Panc1 (cell line): ENCODE measurements around the gene SLC17A2. TPM values are rescaled to one million over a fixed set of nuclear protein-coding genes. Genes with fewer than 3 reads are reported as not detected.

ENCODE experiments used
- ATAC-seq: fragments of 200-7000 bp; cut with Tn5 transposase; 2 replicates; pipeline ENCODE4 v1.9.1; 2020; ENCODE audit warnings: mild to moderate bottlenecking, moderate library complexity
- BruUV-seq: library from RNA; stranded (reverse); fragments of 400-500 nt; replicated peaks from 2 replicates; lab custom pipeline; 2021; lab: Mats Ljungman, UMichigan
- CTCF ChIA-PET: fragments of 300-600 bp; sonication (Branson Sonifier 250); formaldehyde crosslinking; loops from one replicate; lab custom pipeline; 2022; ENCODE audit warnings: antibody characterized with exemption; lab: Charles Lee
- POLR2A ChIA-PET: fragments of 300-600 bp; sonication (Branson Sonifier 250); formaldehyde crosslinking; loops from one replicate; lab custom pipeline; 2022; ENCODE audit warnings: antibody characterized with exemption; lab: Charles Lee
- DNase-seq: peaks from one replicate; pipeline ENCODE4 v3.0.0-alpha.2; 2010; ENCODE audit warnings: low read depth, low spot score
- H3K27ac ChIP-seq: 2 replicates; pipeline ENCODE4 v1.5.1; 2011; ENCODE audit warnings: mild to moderate bottlenecking, low read length, inconsistent platforms
- H3K27me3 ChIP-seq: fragments of 200-500 bp; sonication (Bioruptor generic); 2 replicates; pipeline ENCODE4 v1.6.0; 2014; ENCODE audit warnings: low read length, inconsistent platforms; ENCODE audit not compliant: control insufficient read depth, insufficient read depth
- H3K36me3 ChIP-seq: fragments of 200-500 bp; sonication (Bioruptor generic); 2 replicates; pipeline ENCODE4 v1.5.1; 2014; ENCODE audit warnings: inconsistent platforms, mild to moderate bottlenecking, low read length, moderate library complexity; ENCODE audit not compliant: control insufficient read depth, insufficient read depth
- H3K4me1 ChIP-seq: 2 replicates; pipeline ENCODE4 v1.5.1; 2011; ENCODE audit warnings: inconsistent platforms, mild to moderate bottlenecking, low read length, moderate library complexity; ENCODE audit not compliant: control insufficient read depth, insufficient read depth
- H3K4me3 ChIP-seq, 2 experiments: 2 replicates each; pipeline ENCODE4 v1.5.1; 2011 to 2012; ENCODE audit warnings: low read depth in 2 of 2, low read length in 2 of 2, mild to moderate bottlenecking in 2 of 2, inconsistent platforms in 1 of 2, moderate library complexity in 1 of 2
- H3K9me3 ChIP-seq: fragments of 200-500 bp; sonication (Bioruptor generic); 2 replicates; pipeline ENCODE4 v1.5.1; 2014; ENCODE audit warnings: low read depth, mild to moderate bottlenecking, inconsistent platforms, low read length, moderate library complexity; ENCODE audit not compliant: control insufficient read depth, insufficient read depth
- CTCF ChIP-seq: fragments of 450-650 bp; IDR thresholded peaks from 2 replicates; pipeline ENCODE4 v1.5.1; 2017; ENCODE audit warnings: mild to moderate bottlenecking
- POLR2AphosphoS5 ChIP-seq: IDR thresholded peaks from 2 replicates; pipeline ENCODE4 v1.6.1; 2012; ENCODE audit warnings: mild to moderate bottlenecking, low read depth, low read length, moderate library complexity
- SIN3A ChIP-seq: IDR thresholded peaks from 2 replicates; pipeline ENCODE4 v1.6.1; 2012; ENCODE audit warnings: low read depth, mild to moderate bottlenecking, low read length, moderate library complexity, borderline replicate concordance; ENCODE audit not compliant: insufficient read depth
- TCF7L2 ChIP-seq: IDR thresholded peaks from 2 replicates; pipeline ENCODE4 v1.6.1; 2011; ENCODE audit warnings: mild to moderate bottlenecking, low read depth, low read length, inconsistent platforms
- in situ Hi-C: cut with HindIII; loops from 2 replicates; pipeline ENCODE4 v1.10.0; 2016; ENCODE audit warnings: low sequenced_read_pairs, low pct_unique_long_range_greater_than_20kb
- intact Hi-C: fragments of 100-400 bp; cut with micrococcal nuclease; formaldehyde crosslinking; loops from one replicate; pipeline ENCODE4 v1.10.0; 2022; ENCODE audit not compliant: unreplicated experiment
- total RNA-seq: library from RNA; stranded (reverse); gene quantifications from one replicate; pipeline ENCODE4 v1.2.1, GENCODE V29; 2021; ENCODE audit not compliant: unreplicated experiment
- TF ChIP-seq, protein P1 (sequence below), 2 experiments: IDR thresholded peaks; 2 replicates each; pipeline ENCODE4 v1.6.1; 2011 to 2012; ENCODE audit warnings: low read depth in 2 of 2, control low read depth in 1 of 2, low read length in 1 of 2, mild to moderate bottlenecking in 1 of 2, moderate library complexity in 1 of 2; ENCODE audit not compliant: insufficient read depth in 1 of 2

The SLC17A2 gene
- total RNA-seq, 1 experiment from 2014 or later = not detected

GRCh38 chr6:25883991-25884390 lies 46.5 kb downstream of the SLC17A2 start:
- in situ Hi-C loops = no loop called here
- H3K36me3 ChIP-seq = no peaks in the 10 kb centered on the region
- ATAC-seq (no peak), DNase-seq (no peak)
- no peaks in the 10 kb centered on the region for H3K4me1 ChIP-seq
- no peak overlapping the region for H3K27ac ChIP-seq
- POLR2A ChIA-PET = no interaction called here
- H3K27me3 ChIP-seq = no peaks in the 10 kb centered on the region
- BruUV-seq = no TSS peak
- no peaks in the 10 kb centered on the region for H3K9me3 ChIP-seq
- intact Hi-C loops = no loop called here
- H3K4me3 ChIP-seq = no peak overlapping the region
- CTCF ChIA-PET = no interaction called here
- TF ChIP-seq CTCF (no peak), TCF7L2 (no peak), POLR2AphosphoS5 (no peak), SIN3A (no peak)
- TF ChIP-seq, protein P1, sequence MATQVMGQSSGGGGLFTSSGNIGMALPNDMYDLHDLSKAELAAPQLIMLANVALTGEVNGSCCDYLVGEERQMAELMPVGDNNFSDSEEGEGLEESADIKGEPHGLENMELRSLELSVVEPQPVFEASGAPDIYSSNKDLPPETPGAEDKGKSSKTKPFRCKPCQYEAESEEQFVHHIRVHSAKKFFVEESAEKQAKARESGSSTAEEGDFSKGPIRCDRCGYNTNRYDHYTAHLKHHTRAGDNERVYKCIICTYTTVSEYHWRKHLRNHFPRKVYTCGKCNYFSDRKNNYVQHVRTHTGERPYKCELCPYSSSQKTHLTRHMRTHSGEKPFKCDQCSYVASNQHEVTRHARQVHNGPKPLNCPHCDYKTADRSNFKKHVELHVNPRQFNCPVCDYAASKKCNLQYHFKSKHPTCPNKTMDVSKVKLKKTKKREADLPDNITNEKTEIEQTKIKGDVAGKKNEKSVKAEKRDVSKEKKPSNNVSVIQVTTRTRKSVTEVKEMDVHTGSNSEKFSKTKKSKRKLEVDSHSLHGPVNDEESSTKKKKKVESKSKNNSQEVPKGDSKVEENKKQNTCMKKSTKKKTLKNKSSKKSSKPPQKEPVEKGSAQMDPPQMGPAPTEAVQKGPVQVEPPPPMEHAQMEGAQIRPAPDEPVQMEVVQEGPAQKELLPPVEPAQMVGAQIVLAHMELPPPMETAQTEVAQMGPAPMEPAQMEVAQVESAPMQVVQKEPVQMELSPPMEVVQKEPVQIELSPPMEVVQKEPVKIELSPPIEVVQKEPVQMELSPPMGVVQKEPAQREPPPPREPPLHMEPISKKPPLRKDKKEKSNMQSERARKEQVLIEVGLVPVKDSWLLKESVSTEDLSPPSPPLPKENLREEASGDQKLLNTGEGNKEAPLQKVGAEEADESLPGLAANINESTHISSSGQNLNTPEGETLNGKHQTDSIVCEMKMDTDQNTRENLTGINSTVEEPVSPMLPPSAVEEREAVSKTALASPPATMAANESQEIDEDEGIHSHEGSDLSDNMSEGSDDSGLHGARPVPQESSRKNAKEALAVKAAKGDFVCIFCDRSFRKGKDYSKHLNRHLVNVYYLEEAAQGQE (IDR thresholded peaks at IDR 0.05; ENCODE audit: insufficient read depth in 1 of 2, low read depth in 2 of 2, low read length in 1 of 2) = no peak

DNA sequence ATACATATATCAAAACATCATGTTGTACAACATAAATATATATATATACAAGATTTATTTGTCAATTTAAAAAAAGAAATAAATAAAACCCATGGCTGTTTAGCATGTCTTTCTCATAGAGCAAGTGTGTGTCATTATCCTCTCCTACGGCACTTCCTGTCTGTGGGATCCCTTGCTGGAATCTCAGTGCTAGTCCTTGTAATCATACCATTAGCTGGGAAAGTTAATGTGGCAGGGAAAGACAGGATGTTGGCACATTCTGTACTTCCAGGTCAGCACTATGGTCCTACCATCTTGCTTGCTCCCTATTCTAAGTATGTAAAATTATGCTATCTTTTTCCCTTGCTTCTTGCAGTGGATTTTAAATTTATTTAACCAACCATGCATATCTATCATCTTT lies 47.0 kb downstream of the SLC17A2 start:
- Histone ChIP-seq H3K9me3 (no peaks in the 10 kb centered on the region), H3K4me3 (no peak overlapping the region), H3K27ac (no peak overlapping the region), H3K4me1 (no peaks in the 10 kb centered on the region), H3K36me3 (no peaks in the 10 kb centered on the region), H3K27me3 (no peaks in the 10 kb centered on the region)
- ChIA-PET CTCF (no interaction called here), POLR2A (no interaction called here)
- TF ChIP-seq SIN3A = no peak
- TF ChIP-seq, protein P1 (IDR thresholded peaks at IDR 0.05; ENCODE audit: insufficient read depth in 1 of 2, low read depth in 2 of 2, low read length in 1 of 2) = no peak
- TF ChIP-seq TCF7L2 = no peak
- TF ChIP-seq CTCF = no peak
- no peak for TF ChIP-seq POLR2AphosphoS5
- no TSS peak for BruUV-seq
- no peak for ATAC-seq
- in situ Hi-C loops = no loop called here
- DNase-seq = no peak
- intact Hi-C loops = no loop called here
